Measurements from ENCODE around the gene GATD1.

DNA sequence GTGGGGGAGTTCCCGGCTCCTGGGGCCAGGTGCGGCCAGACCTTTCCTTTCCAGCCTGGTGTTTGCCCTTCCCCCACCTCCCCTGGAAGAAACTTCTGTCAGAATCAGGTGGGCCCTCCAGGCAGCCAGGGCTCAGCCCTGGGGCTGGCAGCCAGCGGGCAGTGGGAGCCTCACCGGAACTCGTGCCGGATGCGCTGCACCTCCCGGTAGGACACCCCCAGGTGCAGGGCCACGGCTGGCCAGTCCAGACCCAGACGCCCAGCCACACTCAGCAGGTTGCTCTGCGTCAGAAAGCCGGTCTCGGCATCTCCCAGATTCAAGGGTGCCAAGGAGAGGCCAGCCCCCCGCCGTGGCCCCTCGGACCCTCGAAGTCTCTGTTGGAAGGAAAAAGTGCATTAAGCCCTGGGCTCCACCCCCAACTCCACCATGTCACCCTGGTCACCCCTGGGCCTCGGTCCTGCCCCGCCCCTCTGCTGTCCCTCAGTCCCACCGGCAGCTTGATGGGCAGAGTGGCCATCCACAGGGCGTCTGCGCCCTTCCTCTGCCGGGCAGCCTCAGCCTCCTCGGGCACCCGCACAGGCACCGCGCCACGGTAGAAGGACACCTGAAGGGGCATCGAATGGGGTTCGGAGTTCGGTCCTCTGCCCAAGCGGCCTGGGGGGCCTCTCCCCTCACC is 22.5 kb upstream of the GATD1 start:
- no peak for TF ChIP-seq ZNF24 (tag by site-specific recombination; IDR thresholded peaks at IDR 0.05)
- no peak for TF ChIP-seq MZF1 (tag by site-specific recombination; IDR thresholded peaks at IDR 0.05; ENCODE audit: borderline replicate concordance)
- TF ChIP-seq ZNF510 (tag by site-specific recombination; IDR thresholded peaks at IDR 0.05; ENCODE audit: insufficient replicate concordance): no peak
- TF ChIP-seq, protein P1, sequence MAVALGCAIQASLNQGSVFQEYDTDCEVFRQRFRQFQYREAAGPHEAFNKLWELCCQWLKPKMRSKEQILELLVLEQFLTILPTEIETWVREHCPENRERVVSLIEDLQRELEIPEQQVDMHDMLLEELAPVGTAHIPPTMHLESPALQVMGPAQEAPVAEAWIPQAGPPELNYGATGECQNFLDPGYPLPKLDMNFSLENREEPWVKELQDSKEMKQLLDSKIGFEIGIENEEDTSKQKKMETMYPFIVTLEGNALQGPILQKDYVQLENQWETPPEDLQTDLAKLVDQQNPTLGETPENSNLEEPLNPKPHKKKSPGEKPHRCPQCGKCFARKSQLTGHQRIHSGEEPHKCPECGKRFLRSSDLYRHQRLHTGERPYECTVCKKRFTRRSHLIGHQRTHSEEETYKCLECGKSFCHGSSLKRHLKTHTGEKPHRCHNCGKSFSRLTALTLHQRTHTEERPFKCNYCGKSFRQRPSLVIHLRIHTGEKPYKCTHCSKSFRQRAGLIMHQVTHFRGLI (tag by site-specific recombination; IDR thresholded peaks at IDR 0.05): no peak
- TF ChIP-seq ZEB2 (tag by site-specific recombination; IDR thresholded peaks at IDR 0.05): no peak

All from HEK293 (cell line).